GM21367 (cell line): Measurements from ENCODE around the gene LRSAM1.

Experiments used
- ATAC-seq: cut with Tn5 transposase; IDR thresholded peaks from one replicate; pipeline ENCODE4 v1.9.1; 2021; ENCODE audit not compliant: unreplicated experiment

Gene LRSAM1

GRCh38 chr9:127530206-127530941 is 79.1 kb downstream of the LRSAM1 start:
- no peak for ATAC-seq

DNA sequence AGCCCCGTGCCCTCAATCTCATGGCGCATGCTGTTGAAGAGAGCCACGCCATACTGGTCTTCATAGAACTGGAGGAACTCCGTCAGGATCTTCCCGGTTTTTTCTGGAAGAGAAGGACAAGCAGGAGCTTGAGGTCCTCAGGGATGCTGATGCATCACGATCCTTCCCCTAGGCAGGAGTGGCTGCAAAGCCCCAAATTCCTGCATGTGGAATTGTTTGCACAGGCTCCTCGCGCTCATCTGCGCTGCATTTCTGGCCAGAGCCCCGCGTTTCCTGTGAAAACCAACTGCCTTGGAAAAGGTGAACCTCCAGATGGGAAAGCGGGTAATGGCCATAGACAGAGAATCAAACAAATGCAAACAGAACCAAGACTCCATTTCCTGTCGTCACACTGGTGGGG is 80.4 kb downstream of the LRSAM1 start:
- no peak for ATAC-seq

GRCh38 chr9:127534250-127534906 is 83.1 kb downstream of the LRSAM1 start:
- ATAC-seq: no peak

- no peak for ATAC-seq
Observed at GRCh38 chr9:127534931-127535330, 83.6 kb downstream of the LRSAM1 start.

- ATAC-seq: no peak
Observed at GRCh38 chr9:127535396-127535795, 84.1 kb downstream of the LRSAM1 start.

GRCh38 chr9:127535834-127536233 is 84.5 kb downstream of the LRSAM1 start:
- ATAC-seq: no peak

DNA sequence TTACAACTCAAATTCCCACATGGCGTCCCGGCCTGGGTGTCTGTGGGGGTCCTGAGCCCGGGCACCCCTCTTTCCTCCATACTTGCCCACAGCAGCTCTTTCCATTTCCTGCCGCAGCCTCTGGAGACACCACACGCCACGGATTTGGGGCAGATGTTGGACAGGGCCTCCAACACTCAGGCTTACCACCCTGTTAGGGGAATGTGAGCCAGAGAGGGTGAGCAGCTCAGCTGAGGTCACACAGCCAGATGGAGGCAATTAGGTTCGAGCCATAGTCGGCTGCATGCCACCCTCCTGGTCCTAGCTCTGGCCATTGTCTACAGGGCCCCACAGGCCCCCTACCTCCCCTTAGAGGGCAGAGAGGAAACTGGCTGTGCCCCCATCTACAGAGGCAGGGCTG is 85.2 kb downstream of the LRSAM1 start:
- no peak for ATAC-seq

- ATAC-seq: no peak
Observed at GRCh38 chr9:127537014-127537413, 85.7 kb downstream of the LRSAM1 start.

GRCh38 chr9:127537792-127538191 is 86.5 kb downstream of the LRSAM1 start:
- no peak for ATAC-seq

DNA sequence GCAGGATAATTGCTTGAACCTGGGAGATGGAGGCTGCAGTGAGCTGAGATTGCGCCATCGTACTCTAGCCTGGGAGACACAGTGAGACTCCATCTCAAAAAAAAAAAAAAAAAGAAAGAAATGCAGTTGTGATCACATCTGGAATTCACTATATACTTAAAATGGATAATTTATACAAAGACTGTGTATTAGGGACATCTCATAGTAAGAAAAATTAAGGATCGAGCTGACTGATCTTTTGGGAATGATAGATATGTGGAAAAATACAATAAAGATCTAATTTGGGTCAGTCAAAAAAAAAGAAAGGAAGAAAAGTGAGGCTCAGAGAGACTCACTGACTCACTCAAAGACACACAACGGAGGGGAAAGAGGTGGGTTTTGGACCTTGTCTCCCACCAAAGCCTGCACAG is 87.5 kb downstream of the LRSAM1 start:
- ATAC-seq: no peak

DNA sequence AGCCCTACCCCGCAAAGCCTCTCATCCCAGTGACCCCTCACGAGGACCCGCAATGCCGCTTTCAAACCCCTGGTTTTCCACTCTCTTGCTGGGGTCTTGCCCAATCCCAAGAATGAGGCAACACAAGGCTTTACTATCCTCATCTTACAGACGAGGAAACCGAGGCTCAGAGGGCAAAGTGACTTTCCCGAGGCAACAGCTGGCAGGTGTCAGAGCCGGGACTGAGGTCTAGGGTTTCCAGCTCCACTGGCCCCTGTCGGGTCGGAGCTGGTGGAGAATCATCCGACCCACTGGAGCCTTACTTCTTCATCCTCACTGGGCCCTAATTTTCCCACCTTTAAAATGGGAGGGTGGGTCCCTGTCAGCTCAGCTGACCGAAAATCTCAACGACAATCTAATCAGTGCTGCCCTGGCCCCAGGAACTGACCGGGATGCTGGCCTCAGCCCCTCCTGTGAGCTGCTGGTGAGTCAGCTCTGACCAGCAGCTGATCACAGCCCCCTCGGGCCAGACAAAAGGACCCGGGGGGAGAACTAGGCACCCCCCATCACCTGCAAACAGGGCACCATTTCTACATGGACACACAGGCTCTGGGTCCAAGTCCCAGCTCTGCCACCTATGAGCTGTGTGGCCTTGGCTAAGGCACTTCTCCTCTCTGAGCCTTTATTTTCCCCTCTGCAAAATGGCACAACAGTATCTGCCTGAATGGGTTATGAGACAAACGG is 88.1 kb downstream of the LRSAM1 start:
- no peak for ATAC-seq

GRCh38 chr9:127539982-127540663 is 88.8 kb downstream of the LRSAM1 start:
- ATAC-seq: no peak

GRCh38 chr9:127540664-127541041 is 89.3 kb downstream of the LRSAM1 start:
- ATAC-seq: no peak

- no peak for ATAC-seq
Observed at GRCh38 chr9:127541176-127541575, 89.9 kb downstream of the LRSAM1 start.

DNA sequence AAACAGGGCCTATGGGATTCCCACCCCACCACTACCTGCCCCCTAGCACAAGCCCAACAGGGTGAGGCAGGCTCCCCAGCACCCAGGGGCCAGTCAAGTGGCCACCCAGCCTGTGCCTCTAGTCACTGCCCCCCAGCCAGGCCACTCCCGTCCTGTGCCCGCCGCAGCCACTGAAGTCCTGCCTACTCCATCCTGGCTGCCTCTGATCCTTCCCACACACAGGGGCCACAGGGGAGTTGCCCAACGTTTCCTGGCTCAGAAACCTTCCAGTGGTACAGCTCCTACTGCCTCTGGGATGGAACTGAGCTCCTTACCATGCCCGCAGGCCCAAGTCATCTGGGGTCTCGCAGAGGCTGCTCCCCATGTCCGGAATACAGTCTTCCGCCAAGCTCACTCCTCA is 90.6 kb downstream of the LRSAM1 start:
- ATAC-seq: no peak

DNA sequence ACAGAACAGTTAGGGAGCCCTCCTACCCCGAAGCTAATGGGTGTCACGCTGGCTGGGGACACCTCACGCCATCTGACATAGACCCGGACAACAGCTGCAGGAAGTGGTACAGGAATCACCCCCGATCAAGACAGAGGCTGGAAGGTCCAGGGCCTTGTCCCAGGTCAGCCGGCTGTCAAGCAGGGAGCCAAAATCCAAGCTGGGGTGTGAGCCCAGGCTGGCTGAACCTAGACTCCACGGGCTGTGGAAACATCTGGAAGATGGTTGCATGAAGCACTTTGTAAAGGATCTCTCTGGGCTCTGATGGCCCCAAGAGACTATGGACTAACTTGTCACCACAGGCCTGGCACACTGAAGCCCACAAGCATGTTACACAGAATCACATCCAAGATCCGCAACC is 91.9 kb downstream of the LRSAM1 start:
- ATAC-seq: no peak

GRCh38 chr9:127543973-127544533 is 92.7 kb downstream of the LRSAM1 start:
- no peak for ATAC-seq

GRCh38 chr9:127545196-127546124 is 94.2 kb downstream of the LRSAM1 start:
- no peak for ATAC-seq

GRCh38 chr9:127546125-127546832 is 95.0 kb downstream of the LRSAM1 start:
- no peak for ATAC-seq
